Colonic mucosa (tissue), 4 donors: ENCODE measurements around the gene SEMA5A. TPM values are rescaled to one million over a fixed set of nuclear protein-coding genes. Genes with fewer than 3 reads are reported as not detected.

Experiments
- DNase-seq: peaks from one replicate; pipeline ENCODE4 v3.0.0-alpha.2; 2020
- H3K27ac ChIP-seq: fragments of 200-600 bp; one replicate; pipeline ENCODE4 v1.8.0; 2021
- H3K27me3 ChIP-seq: fragments of 200-600 bp; one replicate; pipeline ENCODE4 v1.8.0; 2021
- H3K36me3 ChIP-seq: fragments of 200-600 bp; one replicate; pipeline ENCODE4 v1.8.0; 2021
- H3K4me1 ChIP-seq: fragments of 200-600 bp; one replicate; pipeline ENCODE4 v1.8.0; 2021; ENCODE audit warnings: mild to moderate bottlenecking
- H3K4me3 ChIP-seq: fragments of 200-600 bp; one replicate; pipeline ENCODE4 v1.8.0; 2021
- H3K9ac ChIP-seq, 2 donors: one replicate each; pipeline ENCODE4 v1.7.0; 2013; ENCODE audit warnings: control low read depth in 2 of 2, low read depth in 2 of 2, low read length in 2 of 2
- H3K9me3 ChIP-seq: fragments of 200-600 bp; one replicate; pipeline ENCODE4 v1.8.0; 2021
- CTCF ChIP-seq: fragments of 200-600 bp; IDR thresholded peaks from one replicate; pipeline ENCODE4 v1.8.0; 2022; ENCODE audit warnings: antibody characterized with exemption, mild to moderate bottlenecking
- intact Hi-C: fragments of 100-400 bp; cut with DNase I; formaldehyde crosslinking; loops from one replicate; pipeline ENCODE4 v1.14.1; 2022
- total RNA-seq, 2 donors: library from RNA; stranded (reverse); fragmentation: NEBNext Ultra II Directional in 1 of 2; extraction: Animal tissue kit (Norgen Biotek cat#: 25700) in 1 of 2; gene quantifications; one replicate each; pipeline ENCODE4 v1.2.1, GENCODE V29; 2021
- donor health status: healthy.
- donor health status: DM: no; HTN: no; CAD: no.
- donor health status: DM: no; HTN: no; CAD: no.

The SEMA5A gene
- total RNA-seq, 2 donors from 2014 or later: 23.3 to 32.7 TPM

GRCh38 chr5:9071074-9071473 lies 474.8 kb downstream of the SEMA5A start:
- Histone ChIP-seq H3K9me3 (no peaks in the 10 kb centered on the region), H3K4me1 (no peaks in the 10 kb centered on the region), H3K9ac (no peak overlapping the region), H3K36me3 (no peaks in the 10 kb centered on the region), H3K4me3 (no peak overlapping the region), H3K27ac (no peak overlapping the region), H3K27me3 (no peaks in the 10 kb centered on the region)
- DNase-seq: no peak
- no peak for TF ChIP-seq CTCF
- intact Hi-C loops: no loop called here

- Histone ChIP-seq H3K36me3 (no peaks in the 10 kb centered on the region), H3K27me3 (no peaks in the 10 kb centered on the region), H3K4me1 (no peaks in the 10 kb centered on the region), H3K27ac (no peak overlapping the region), H3K9me3 (no peaks in the 10 kb centered on the region), H3K9ac (no peak overlapping the region), H3K4me3 (no peak overlapping the region)
- intact Hi-C loops: no loop called here
- TF ChIP-seq CTCF: no peak
- no peak for DNase-seq
These were observed 476.2 kb downstream of the SEMA5A start for GRCh38 chr5:9069650-9070049.

GRCh38 chr5:9067154-9067553 lies 478.7 kb downstream of the SEMA5A start:
- no peak overlapping the region for H3K9ac ChIP-seq
- H3K9me3 ChIP-seq: no peaks in the 10 kb centered on the region
- H3K27ac ChIP-seq: no peak overlapping the region
- no peaks in the 10 kb centered on the region for H3K4me1 ChIP-seq
- no peak for DNase-seq
- H3K4me3 ChIP-seq: no peak overlapping the region
- intact Hi-C loops: no loop called here
- TF ChIP-seq CTCF: no peak
- no peaks in the 10 kb centered on the region for H3K27me3 ChIP-seq
- no peaks in the 10 kb centered on the region for H3K36me3 ChIP-seq

- no peaks in the 10 kb centered on the region for H3K27me3 ChIP-seq
- H3K4me1 ChIP-seq: no peaks in the 10 kb centered on the region
- intact Hi-C loops: no loop called here
- DNase-seq: no peak
- H3K36me3 ChIP-seq: no peaks in the 10 kb centered on the region
- no peak overlapping the region for H3K4me3 ChIP-seq
- no peak overlapping the region for H3K9ac ChIP-seq
- no peak overlapping the region for H3K27ac ChIP-seq
- H3K9me3 ChIP-seq: no peaks in the 10 kb centered on the region
- TF ChIP-seq CTCF: no peak
These were observed 479.5 kb downstream of the SEMA5A start for GRCh38 chr5:9066349-9066748.

GRCh38 chr5:9063615-9064245 lies 482.1 kb downstream of the SEMA5A start:
- H3K27ac ChIP-seq: no peak overlapping the region
- TF ChIP-seq CTCF: no peak
- H3K9ac ChIP-seq: no peak overlapping the region
- no peak for DNase-seq
- H3K4me3 ChIP-seq: no peak overlapping the region
- intact Hi-C loops: no loop called here
- no peaks in the 10 kb centered on the region for H3K36me3 ChIP-seq
- no peaks in the 10 kb centered on the region for H3K9me3 ChIP-seq
- no peaks in the 10 kb centered on the region for H3K27me3 ChIP-seq
- H3K4me1 ChIP-seq: no peaks in the 10 kb centered on the region
